Measurements from ENCODE around the gene CLPTM1. TPM values are rescaled to one million over a fixed set of nuclear protein-coding genes. Genes with fewer than 3 reads are reported as not detected.

CLPTM1 gene
- total and polyA plus RNA-seq, 8 donors = 67.1 to 118 (median 71.5) TPM

DNA sequence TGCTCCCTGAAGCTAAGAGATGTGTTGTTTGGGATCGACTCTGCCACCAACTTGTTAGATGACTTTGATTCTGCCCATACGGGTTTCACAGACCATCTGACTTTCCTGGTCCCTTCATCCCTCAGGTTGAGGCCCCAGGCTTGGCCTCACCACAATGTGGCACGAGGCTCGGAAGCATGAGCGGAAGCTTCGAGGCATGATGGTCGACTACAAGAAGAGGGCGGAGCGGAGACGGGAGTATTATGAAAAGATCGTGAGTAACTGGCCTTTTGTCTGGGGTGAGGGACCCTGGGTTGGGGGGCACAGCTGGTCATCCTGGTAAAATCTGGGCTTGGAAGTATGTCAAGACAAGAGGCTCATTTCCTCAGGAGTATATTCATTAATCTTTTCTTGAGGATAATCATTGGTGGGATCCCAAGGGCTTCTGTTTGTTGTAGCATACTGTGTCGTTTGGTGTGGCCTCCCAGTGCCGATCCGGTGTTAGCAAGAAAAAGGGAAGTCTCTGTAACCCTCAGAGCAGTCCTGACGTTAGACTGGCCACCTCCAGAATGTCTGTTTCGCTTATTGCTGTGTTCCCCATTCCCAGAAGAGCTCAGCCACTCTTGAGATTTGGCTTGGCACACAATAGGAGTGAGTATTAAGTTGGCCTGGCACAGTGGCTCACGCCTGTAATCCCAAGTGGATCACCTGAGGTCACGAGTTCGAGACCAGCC lies 85.0 kb downstream of the CLPTM1 start:
- Histone ChIP-seq H3K27ac (peak overlapping the region in 1 of 2 donors; percentile 97), H3K9me3 (no peaks in the 10 kb centered on the region), H3K27me3 (no peaks in the 10 kb centered on the region), H3K4me1 (peaks cover 14 to 55% of the 10 kb centered on the region in 2 donors), H3K4me3 (peak overlapping the region; percentile 97), H3K36me3 (peaks cover 0 to 78% of the 10 kb centered on the region in 2 donors)
- DNase-seq (no peak), ATAC-seq (peak; percentile 8)
- intact Hi-C loops (cut with DNase I) = no loop called here
- TF ChIP-seq CTCF (IDR thresholded peaks at IDR 0.05) = no peak

- no peaks in the 10 kb centered on the region for H3K27me3 ChIP-seq
- no peak for DNase-seq
- H3K9me3 ChIP-seq = no peaks in the 10 kb centered on the region
- no peak for TF ChIP-seq CTCF (IDR thresholded peaks at IDR 0.05)
- H3K27ac ChIP-seq = peak overlapping the region in 1 of 2 donors; percentile 97
- H3K36me3 ChIP-seq = peaks cover 0 to 78% of the 10 kb centered on the region in 2 donors
- no peak overlapping the region for H3K4me3 ChIP-seq
- no peak for ATAC-seq
- intact Hi-C loops (cut with DNase I) = no loop called here
- H3K4me1 ChIP-seq = peaks cover 14 to 64% of the 10 kb centered on the region in 2 donors
Measured at GRCh38 chr19:45041125-45041524, 85.9 kb downstream of the CLPTM1 start.

Other genes with a start within 250 kb of the CLPTM1 start
- 10 to 100 TPM; 48.2 to 79.9 TPM for gene BCL3, start 206.7 kb upstream of the CLPTM1 start, total RNA-seq
- gene BCL3, start 206.7 kb upstream of the CLPTM1 start, polyA plus RNA-seq (ENCODE audit: insufficient read length in 6 of 6) = 10 to 100 TPM in 5 of 6 donors, 1 to 10 TPM in 1; 7.3 to 16.6 (median 12.9) TPM
- gene CBLC, start 177.5 kb upstream of the CLPTM1 start, total RNA-seq = 1 to 10 TPM; 5.2 to 6.1 TPM
- 1 to 10 TPM; 3.1 to 5.7 (median 3.8) TPM for gene CBLC, start 177.5 kb upstream of the CLPTM1 start, polyA plus RNA-seq (ENCODE audit: insufficient read length in 6 of 6)
- gene BCAM, start 146.3 kb upstream of the CLPTM1 start, total RNA-seq = 100 to 1,000 TPM; 110 to 389 TPM
- gene BCAM, start 146.3 kb upstream of the CLPTM1 start, polyA plus RNA-seq (ENCODE audit: insufficient read length in 6 of 6) = 100 to 1,000 TPM; 143 to 235 (median 163) TPM
- 100 to 1,000 TPM in 1 of 2 donors, 10 to 100 TPM in 1; 86.7 to 145 TPM for gene NECTIN2, start 109.1 kb upstream of the CLPTM1 start, total RNA-seq
- gene NECTIN2, start 109.1 kb upstream of the CLPTM1 start, polyA plus RNA-seq (ENCODE audit: insufficient read length in 6 of 6) = 10 to 100 TPM; 66.9 to 92.1 (median 77.6) TPM
- gene TOMM40, start 64.1 kb upstream of the CLPTM1 start, total RNA-seq = 10 to 100 TPM; 42.0 to 79.9 TPM
- 10 to 100 TPM; 28.8 to 48.2 (median 37.3) TPM for gene TOMM40, start 64.1 kb upstream of the CLPTM1 start, polyA plus RNA-seq (ENCODE audit: insufficient read length in 6 of 6)
- gene APOE, start 49.6 kb upstream of the CLPTM1 start, total RNA-seq = 100 to 1,000 TPM; 196 to 757 TPM
- gene APOE, start 49.6 kb upstream of the CLPTM1 start, polyA plus RNA-seq (ENCODE audit: insufficient read length in 6 of 6) = 10 to 100 TPM; 22.6 to 45.1 (median 32.6) TPM
- 100 to 1,000 TPM; 248 to 569 TPM for gene APOC1, start 40.8 kb upstream of the CLPTM1 start, total RNA-seq
- gene APOC1, start 40.8 kb upstream of the CLPTM1 start, polyA plus RNA-seq (ENCODE audit: insufficient read length in 6 of 6) = 10 to 100 TPM in 4 of 6 donors, 1 to 10 TPM in 2; 9.2 to 14.0 (median 11.3) TPM
- not detected for gene APOC4, start 13.1 kb upstream of the CLPTM1 start, total RNA-seq
- not detected for gene APOC4, start 13.1 kb upstream of the CLPTM1 start, polyA plus RNA-seq (ENCODE audit: insufficient read length in 6 of 6)
- gene APOC2, start 9.3 kb upstream of the CLPTM1 start, total RNA-seq = 10 to 100 TPM; 20.2 to 27.6 TPM
- gene APOC2, start 9.3 kb upstream of the CLPTM1 start, polyA plus RNA-seq (ENCODE audit: insufficient read length in 6 of 6) = 1 to 10 TPM in 1 of 6 donors, under 1 TPM in 3, not detected in 2; 0.24 to 1.2 (median 0.41) TPM
- gene RELB, start 46.1 kb downstream of the CLPTM1 start, total RNA-seq = 10 to 100 TPM; 13.2 to 18.7 TPM
- gene RELB, start 46.1 kb downstream of the CLPTM1 start, polyA plus RNA-seq (ENCODE audit: insufficient read length in 6 of 6) = 1 to 10 TPM; 3.7 to 6.0 (median 5.2) TPM
- 10 to 100 TPM; 62.9 to 77.5 TPM for gene CLASRP, start 83.7 kb downstream of the CLPTM1 start, total RNA-seq
- 10 to 100 TPM; 74.7 to 95.3 (median 85.9) TPM for gene CLASRP, start 83.7 kb downstream of the CLPTM1 start, polyA plus RNA-seq (ENCODE audit: insufficient read length in 6 of 6)
- gene ZNF296, start 121.1 kb downstream of the CLPTM1 start, total RNA-seq = 1 to 10 TPM; 1.4 to 2.0 TPM
- 1 to 10 TPM in 2 of 6 donors, under 1 TPM in 4; 0.43 to 1.4 (median 0.85) TPM for gene ZNF296, start 121.1 kb downstream of the CLPTM1 start, polyA plus RNA-seq (ENCODE audit: insufficient read length in 6 of 6)
- 10 to 100 TPM; 20.9 to 24.0 TPM for gene GEMIN7, start 123.9 kb downstream of the CLPTM1 start, total RNA-seq
- 10 to 100 TPM; 18.9 to 25.4 (median 21.5) TPM for gene GEMIN7, start 123.9 kb downstream of the CLPTM1 start, polyA plus RNA-seq (ENCODE audit: insufficient read length in 6 of 6)
- gene PPP1R37, start 137.8 kb downstream of the CLPTM1 start, total RNA-seq = 10 to 100 TPM; 26.8 to 29.8 TPM
- gene PPP1R37, start 137.8 kb downstream of the CLPTM1 start, polyA plus RNA-seq (ENCODE audit: insufficient read length in 6 of 6) = 10 to 100 TPM; 17.3 to 27.4 (median 22.4) TPM
- not detected for gene NKPD1, start 205.6 kb downstream of the CLPTM1 start, total RNA-seq
- gene NKPD1, start 205.6 kb downstream of the CLPTM1 start, polyA plus RNA-seq (ENCODE audit: insufficient read length in 6 of 6) = under 1 TPM; 0.08 to 0.24 (median 0.17) TPM
- 10 to 100 TPM; 13.0 to 13.6 TPM for gene TRAPPC6A, start 222.9 kb downstream of the CLPTM1 start, total RNA-seq
- gene TRAPPC6A, start 222.9 kb downstream of the CLPTM1 start, polyA plus RNA-seq (ENCODE audit: insufficient read length in 6 of 6) = 10 to 100 TPM; 19.1 to 28.9 (median 24.1) TPM
- 10 to 100 TPM; 13.8 to 15.8 TPM for gene BLOC1S3, start 223.4 kb downstream of the CLPTM1 start, total RNA-seq
- 10 to 100 TPM in 1 of 6 donors, 1 to 10 TPM in 5; 7.8 to 10.5 (median 9.0) TPM for gene BLOC1S3, start 223.4 kb downstream of the CLPTM1 start, polyA plus RNA-seq (ENCODE audit: insufficient read length in 6 of 6)

Data from left lung (tissue), 10 donors.